Loucy (cell line): ENCODE measurements around the gene TBCC.

ENCODE experiments used
- EZH2phosphoT487 ChIP-seq: fragments of 200-600 bp; IDR thresholded peaks from 2 replicates; pipeline ENCODE4 v1.6.1; 2018; ENCODE audit warnings: antibody characterized with exemption, mild to moderate bottlenecking, moderate library complexity, borderline replicate concordance
- TF ChIP-seq, protein P1 (sequence below): fragments of 200-600 bp; sonication (generic); conservative IDR thresholded peaks from 2 replicates; pipeline ENCODE4 v1.5.1; 2014; ENCODE audit warnings: mild to moderate bottlenecking, antibody characterized with exemption, low read length

DNA sequence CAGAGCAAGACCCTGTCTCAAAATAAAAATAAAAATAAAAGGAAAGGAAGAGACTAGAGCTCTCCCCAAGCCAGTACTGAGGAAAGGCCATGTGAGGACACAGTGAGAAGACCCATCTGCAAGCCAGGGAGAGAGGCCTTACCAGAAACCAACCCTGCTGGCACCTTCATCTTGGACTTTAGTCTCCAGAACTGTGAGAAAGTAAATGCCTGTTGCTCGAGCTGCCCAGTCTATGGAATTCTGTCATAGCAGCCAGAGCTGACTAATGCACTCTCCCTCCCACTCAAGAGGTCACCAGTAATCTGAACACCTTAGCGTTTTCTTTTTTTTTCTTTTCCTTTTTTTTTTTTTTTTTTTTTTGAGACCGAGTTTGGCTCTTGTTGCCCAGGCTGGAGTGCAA, 16.2 kb downstream of the TBCC start:
- TF ChIP-seq, protein P1, sequence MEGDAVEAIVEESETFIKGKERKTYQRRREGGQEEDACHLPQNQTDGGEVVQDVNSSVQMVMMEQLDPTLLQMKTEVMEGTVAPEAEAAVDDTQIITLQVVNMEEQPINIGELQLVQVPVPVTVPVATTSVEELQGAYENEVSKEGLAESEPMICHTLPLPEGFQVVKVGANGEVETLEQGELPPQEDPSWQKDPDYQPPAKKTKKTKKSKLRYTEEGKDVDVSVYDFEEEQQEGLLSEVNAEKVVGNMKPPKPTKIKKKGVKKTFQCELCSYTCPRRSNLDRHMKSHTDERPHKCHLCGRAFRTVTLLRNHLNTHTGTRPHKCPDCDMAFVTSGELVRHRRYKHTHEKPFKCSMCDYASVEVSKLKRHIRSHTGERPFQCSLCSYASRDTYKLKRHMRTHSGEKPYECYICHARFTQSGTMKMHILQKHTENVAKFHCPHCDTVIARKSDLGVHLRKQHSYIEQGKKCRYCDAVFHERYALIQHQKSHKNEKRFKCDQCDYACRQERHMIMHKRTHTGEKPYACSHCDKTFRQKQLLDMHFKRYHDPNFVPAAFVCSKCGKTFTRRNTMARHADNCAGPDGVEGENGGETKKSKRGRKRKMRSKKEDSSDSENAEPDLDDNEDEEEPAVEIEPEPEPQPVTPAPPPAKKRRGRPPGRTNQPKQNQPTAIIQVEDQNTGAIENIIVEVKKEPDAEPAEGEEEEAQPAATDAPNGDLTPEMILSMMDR = no peak
- no peak for TF ChIP-seq EZH2phosphoT487
